DOHH2 (cell line): Measurements from ENCODE around the gene GRIN2A.

ENCODE experiments used
- H3F3A ChIP-seq: fragments of 200-600 bp; sonication (generic), shearing (Covaris generic); 2 replicates; pipeline ENCODE4 v1.6.0; 2016; ENCODE audit warnings: antibody characterized with exemption, mild to moderate bottlenecking; ENCODE audit not compliant: control insufficient read depth, insufficient read depth
- H3K27ac ChIP-seq: fragments of 200-600 bp; sonication (generic); 2 replicates; pipeline ENCODE4 v1.5.1; 2014; ENCODE audit warnings: low read depth, mild to moderate bottlenecking, low read length, moderate library complexity
- H3K27me3 ChIP-seq: fragments of 200-600 bp; sonication (generic); 2 replicates; pipeline ENCODE4 v1.6.1; 2014; ENCODE audit warnings: mild to moderate bottlenecking, low read length, mixed read lengths; ENCODE audit not compliant: control insufficient read depth
- H3K36me3 ChIP-seq: fragments of 200-600 bp; sonication (generic); 2 replicates; pipeline ENCODE4 v1.6.1; 2014; ENCODE audit warnings: mild to moderate bottlenecking, low read length, moderate library complexity, mixed read lengths; ENCODE audit not compliant: control insufficient read depth
- H3K4me1 ChIP-seq: fragments of 200-600 bp; sonication (generic); 2 replicates; pipeline ENCODE4 v1.6.1; 2014; ENCODE audit warnings: mild to moderate bottlenecking, low read length, mixed read lengths; ENCODE audit not compliant: control insufficient read depth
- H3K4me2 ChIP-seq: fragments of 200-600 bp; sonication (generic); 2 replicates; pipeline ENCODE4 v1.6.0; 2014; ENCODE audit warnings: mild to moderate bottlenecking, low read length, moderate library complexity
- H3K4me3 ChIP-seq: fragments of 200-600 bp; sonication (generic); 2 replicates; pipeline ENCODE4 v1.5.1; 2014; ENCODE audit warnings: mild to moderate bottlenecking, low read length, mixed read lengths
- H3K79me2 ChIP-seq: fragments of 200-600 bp; sonication (generic); 2 replicates; pipeline ENCODE4 v1.6.1; 2014; ENCODE audit warnings: mild to moderate bottlenecking, low read length, mixed read lengths; ENCODE audit not compliant: control insufficient read depth
- H3K9me2 ChIP-seq: fragments of 200-600 bp; sonication (generic); replicated peaks from 2 replicates; pipeline ENCODE4 v1.6.1; 2014; ENCODE audit warnings: mild to moderate bottlenecking, low read length, mixed read lengths; ENCODE audit not compliant: control insufficient read depth
- H3K9me3 ChIP-seq: fragments of 200-600 bp; sonication (generic); 2 replicates; pipeline ENCODE4 v1.6.1; 2014; ENCODE audit warnings: antibody characterized with exemption, low read length, mixed read lengths; ENCODE audit not compliant: control insufficient read depth, insufficient read depth
- H4K20me1 ChIP-seq: fragments of 200-600 bp; sonication (generic); 2 replicates; pipeline ENCODE4 v1.6.0; 2014; ENCODE audit warnings: low read depth, mild to moderate bottlenecking, antibody characterized with exemption, low read length, moderate library complexity; ENCODE audit not compliant: control insufficient read depth, insufficient read depth
- CTCF ChIP-seq: fragments of 200-600 bp; sonication (generic); IDR thresholded peaks from one replicate; pipeline ENCODE4 v1.5.1; 2014; ENCODE audit warnings: antibody characterized with exemption, mild to moderate bottlenecking, low read depth, low read length; ENCODE audit not compliant: poor library complexity, severe bottlenecking
- EZH2phosphoT487 ChIP-seq: fragments of 200-600 bp; sonication (generic); IDR thresholded peaks from 2 replicates; pipeline ENCODE4 v1.6.1; 2017; ENCODE audit warnings: borderline replicate concordance, mild to moderate bottlenecking, antibody characterized with exemption, low read length, moderate library complexity, mixed read lengths

GRIN2A gene

DNA sequence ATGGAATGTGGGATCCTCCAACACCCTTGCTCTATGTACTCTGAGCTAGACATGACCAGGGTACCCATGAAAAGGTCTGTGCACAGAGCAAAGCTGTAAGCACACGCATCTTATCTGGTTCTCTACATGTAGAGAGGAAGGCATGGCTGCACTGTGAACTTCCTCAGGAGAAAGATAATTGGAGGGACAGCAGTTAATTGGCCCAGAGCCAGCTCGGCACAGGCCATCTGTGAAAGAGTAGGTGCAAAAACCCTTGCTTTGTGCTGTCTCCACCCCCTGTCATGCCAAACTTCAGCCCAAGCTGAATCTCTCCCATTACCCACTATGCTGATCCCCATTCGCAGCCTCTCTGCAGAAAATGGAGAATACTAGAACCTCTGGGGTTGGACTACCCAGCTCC lies 241.0 kb downstream of the GRIN2A start:
- Histone ChIP-seq H3K27ac (no peak overlapping the region), H3F3A (no peaks in the 10 kb centered on the region), H3K4me3 (no peak overlapping the region), H3K4me1 (no peaks in the 10 kb centered on the region), H3K79me2 (no peaks in the 10 kb centered on the region), H3K4me2 (no peak overlapping the region), H3K9me2 (no peaks in the 10 kb centered on the region), H4K20me1 (no peaks in the 10 kb centered on the region), H3K36me3 (no peaks in the 10 kb centered on the region), H3K9me3 (no peaks in the 10 kb centered on the region), H3K27me3 (no peaks in the 10 kb centered on the region)
- no peak for TF ChIP-seq CTCF
- TF ChIP-seq EZH2phosphoT487, result no peak

- Histone ChIP-seq H3K9me2 (no peaks in the 10 kb centered on the region), H3K36me3 (no peaks in the 10 kb centered on the region), H3K9me3 (no peaks in the 10 kb centered on the region)
Measured at GRCh38 chr16:9934723-9935508, 247.3 kb downstream of the GRIN2A start.

GRCh38 chr16:9932919-9933653 lies 249.1 kb downstream of the GRIN2A start:
- H3K9me3 ChIP-seq, result no peaks in the 10 kb centered on the region
- TF ChIP-seq EZH2phosphoT487 (no peak), CTCF (no peak)

More at GRCh38 chr16:9934723-9935508, 247.3 kb downstream of the GRIN2A start:
- Histone ChIP-seq H3K27me3 (no peaks in the 10 kb centered on the region), H3K27ac (no peak overlapping the region), H3F3A (no peaks in the 10 kb centered on the region), H3K4me3 (no peak overlapping the region), H3K4me2 (no peak overlapping the region), H4K20me1 (no peaks in the 10 kb centered on the region), H3K79me2 (no peaks in the 10 kb centered on the region), H3K4me1 (no peaks in the 10 kb centered on the region)
- no peak for TF ChIP-seq CTCF

More at GRCh38 chr16:9932919-9933653, 249.1 kb downstream of the GRIN2A start:
- Histone ChIP-seq H3K36me3 (no peaks in the 10 kb centered on the region), H3K79me2 (no peaks in the 10 kb centered on the region), H3K9me2 (no peaks in the 10 kb centered on the region), H3K27me3 (no peaks in the 10 kb centered on the region), H4K20me1 (no peaks in the 10 kb centered on the region), H3K4me3 (no peak overlapping the region), H3K4me1 (no peaks in the 10 kb centered on the region), H3K27ac (no peak overlapping the region), H3F3A (no peaks in the 10 kb centered on the region), H3K4me2 (no peak overlapping the region)
